ENCODE results near the gene KATNAL1.

The KATNAL1 gene

DNA sequence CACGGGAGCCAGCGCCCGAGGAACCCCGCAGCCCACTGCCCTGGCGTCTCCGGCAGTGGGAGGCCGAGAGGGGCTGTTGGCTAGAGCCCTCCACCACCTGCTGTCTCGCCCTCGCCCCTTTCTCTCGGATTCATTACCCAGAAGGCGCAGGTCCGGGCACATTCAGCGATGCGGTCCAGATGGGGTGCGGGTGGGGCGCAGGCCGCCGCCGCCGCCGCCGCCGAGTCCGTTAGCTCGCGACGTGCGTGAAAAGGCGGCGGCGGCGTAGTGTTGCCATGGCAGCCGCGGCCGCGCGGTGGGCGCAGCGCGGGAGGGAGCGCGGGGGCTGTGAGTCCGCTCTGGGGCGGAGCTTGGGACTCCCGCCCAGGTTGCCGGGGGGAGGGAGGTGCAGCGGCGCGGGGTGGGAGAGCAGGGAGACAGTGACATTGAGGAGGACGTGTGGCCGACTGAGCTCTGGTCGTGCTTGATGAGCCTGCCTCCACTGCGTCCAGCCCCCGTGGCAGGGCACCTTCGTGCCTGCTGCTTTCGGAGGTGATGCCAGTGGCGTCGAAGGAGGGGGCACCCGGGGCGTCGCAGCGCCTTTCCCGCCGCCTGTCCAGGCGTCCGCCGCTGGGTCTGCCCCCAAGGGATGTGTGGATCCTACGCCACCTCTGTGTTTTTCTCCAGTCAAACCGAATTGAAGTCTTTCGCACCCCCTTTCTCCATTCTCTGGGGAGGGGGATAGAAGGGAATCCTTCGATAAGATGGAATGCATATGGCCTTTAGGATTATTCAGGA is at the start of gene KATNAL1:
TSS of gene KATNAL1 (minus strand) at position 358 of the 777 bp plus-strand sequence. CDS start 23,774 bp downstream, outside the sequence.
- peak; percentile 69 for DNase-seq (ENCODE audit: low read depth)

DNA sequence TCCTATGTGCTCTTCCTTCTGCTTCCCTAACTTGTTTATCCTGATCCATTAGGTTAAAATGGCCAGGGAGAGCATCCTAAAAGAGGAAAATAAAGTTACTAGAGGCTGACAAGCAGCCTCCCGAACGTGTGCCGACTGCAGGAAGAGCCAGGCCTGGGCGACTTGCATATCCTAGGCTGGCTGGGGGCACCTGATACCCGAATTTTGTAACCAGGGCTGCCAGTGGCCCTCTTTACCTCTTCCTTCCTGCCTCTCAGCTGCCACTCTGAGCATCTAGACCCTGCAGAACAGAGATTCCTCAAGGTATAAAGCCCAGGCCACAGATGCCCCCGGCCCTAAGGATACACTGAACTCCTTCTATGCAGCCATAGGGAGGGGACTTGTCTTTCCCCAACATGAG is 48.5 kb upstream of the KATNAL1 start:
- no peak for DNase-seq (ENCODE audit: low read depth)

DNA sequence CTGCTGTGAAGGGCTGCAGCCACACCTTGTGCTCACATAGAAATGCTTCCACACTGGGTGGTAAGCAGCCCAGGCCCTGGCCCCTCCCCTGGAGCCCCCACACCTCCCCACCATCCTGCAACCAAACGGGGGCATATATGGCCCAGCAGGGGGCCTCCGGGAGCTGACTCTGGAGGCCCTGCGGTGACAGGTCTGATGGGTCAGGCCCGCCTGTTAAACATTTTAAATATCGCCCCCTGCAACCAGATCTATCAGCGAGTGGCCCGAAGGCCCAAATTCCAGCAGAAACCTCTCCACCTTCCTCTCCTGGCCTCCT is 48.0 kb upstream of the KATNAL1 start:
- no peak for DNase-seq (ENCODE audit: low read depth)

DNA sequence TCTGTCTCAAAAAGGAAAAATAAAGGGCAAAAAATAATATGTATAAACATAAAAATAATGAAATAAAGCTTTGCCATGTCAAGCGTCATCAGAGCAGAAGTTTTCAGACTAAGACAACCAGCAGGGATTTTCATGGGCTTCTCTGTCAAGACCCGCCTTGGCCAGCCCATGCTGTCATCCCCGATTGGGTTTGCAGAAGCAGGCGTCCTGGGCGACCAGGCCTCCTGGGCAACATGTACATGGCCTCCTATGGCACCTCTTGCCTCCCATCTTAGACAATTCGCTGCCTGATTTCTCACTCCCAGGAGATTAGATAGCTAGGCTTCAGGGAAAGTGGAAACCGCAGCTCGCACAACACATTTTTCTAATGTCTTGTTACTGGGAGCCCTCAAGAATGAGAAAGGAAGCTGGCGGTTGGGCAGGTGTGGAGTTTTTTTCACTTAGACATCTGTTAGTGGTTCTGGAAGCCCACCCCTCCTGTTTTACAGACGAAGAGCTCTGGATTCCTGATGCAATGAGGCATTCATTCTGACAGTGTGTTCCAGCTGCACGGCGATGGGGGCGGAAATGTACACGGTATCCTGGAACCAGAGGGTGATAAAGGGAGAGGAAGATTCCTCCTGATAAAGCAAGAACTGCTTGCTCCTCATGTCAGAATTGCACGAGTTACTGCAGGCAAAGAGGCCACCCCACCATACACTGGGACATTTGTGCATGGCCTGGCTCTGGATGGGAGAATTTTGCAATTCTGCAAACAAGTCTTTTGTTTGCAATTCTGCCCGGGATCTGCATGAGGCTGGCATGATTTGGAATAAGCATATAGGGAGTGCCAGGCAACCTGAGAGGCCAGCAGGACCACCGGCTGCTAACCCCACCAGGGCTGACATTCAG is 47.4 kb upstream of the KATNAL1 start:
- no peak for DNase-seq (ENCODE audit: low read depth)

DNA sequence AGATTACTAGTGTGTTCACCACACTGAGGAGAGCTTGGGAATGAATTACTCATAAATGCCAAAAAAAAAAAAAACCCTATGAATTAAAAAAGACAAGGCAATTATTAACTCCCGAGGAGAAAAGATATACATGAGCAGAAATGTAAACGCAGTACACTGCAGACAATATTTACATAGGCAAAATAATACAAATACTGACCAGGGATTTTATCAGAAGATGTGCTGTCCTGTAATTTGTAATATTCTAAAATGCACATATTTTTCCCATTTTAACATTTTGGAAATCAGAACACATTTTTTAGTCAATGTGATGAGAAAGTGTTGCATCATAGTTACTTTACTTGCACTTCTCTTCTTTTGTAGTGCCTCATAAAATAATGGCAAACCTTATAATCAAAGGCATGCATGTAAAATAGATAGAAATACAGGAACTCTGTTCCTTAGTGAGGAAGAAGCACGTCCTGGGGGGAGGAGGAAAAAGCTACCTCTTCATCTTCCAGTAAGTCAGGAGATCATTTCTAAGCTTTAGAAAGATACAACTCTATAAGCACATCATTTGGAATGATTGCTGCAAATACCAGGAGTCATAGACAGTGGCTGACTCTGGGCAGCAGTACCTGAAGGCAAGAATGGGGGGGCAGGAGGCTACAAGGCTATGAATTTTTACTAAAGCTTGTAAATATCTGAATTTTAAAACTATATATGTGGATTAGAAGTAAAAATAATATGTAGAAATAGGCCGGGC is 46.3 kb upstream of the KATNAL1 start:
- DNase-seq (ENCODE audit: low read depth) = no peak

DNA sequence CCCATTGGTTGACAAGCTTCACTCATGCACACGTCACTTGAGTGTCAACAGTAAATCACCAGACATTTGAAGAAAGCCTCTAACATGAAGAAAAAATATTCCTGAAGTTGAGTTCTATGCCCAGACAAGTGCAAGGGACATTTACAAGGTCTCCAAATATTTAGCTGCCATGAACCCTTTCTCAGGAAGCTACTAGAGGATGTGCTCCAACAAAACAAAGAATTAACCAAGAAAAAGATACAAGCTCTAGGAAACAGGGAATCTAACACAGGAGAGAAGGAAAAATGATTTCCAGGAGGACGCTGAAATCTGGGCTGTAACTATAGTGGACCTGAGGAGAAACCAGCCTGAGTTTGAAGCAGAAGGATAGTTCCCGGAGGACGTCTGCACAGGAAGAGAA is 45.7 kb upstream of the KATNAL1 start:
- DNase-seq (ENCODE audit: low read depth) = no peak

DNA sequence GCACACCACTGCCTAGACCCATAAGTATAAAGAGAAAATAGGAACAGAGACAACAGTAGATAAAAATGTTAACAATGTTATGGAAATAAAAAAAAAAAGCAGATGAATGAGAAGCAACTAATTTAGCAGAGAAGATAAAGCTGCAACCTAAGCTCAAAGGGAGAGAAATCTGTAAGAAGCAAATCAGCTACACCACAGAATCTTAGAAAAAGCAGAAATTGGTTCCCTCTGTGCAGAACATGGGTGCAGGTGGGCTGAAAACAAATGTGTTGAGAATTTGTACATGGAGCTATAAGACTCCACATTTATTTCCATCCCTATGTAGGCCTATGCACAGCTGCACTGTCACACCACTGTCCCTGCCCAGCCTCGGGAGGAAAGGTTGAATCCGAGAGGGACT is 44.8 kb upstream of the KATNAL1 start:
- DNase-seq (ENCODE audit: low read depth) = no peak

DNA sequence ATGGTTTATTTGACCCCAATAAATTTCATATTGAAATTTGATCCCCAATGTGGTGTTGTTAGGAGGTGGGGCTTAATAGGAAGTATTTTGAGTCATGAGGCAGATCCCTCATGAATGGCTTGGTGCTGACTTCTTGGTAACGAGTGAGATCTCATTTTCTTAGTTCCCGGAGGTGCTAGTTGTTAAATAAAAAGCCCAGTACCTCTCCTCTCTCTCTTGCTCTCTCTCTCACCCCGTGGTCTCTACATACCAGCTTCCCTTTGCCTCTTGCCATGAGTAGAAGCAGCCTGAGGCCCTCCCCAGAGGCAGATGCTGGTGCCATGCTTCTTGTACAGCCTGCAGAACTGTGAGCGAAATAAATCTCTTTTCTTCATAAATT is 39.4 kb upstream of the KATNAL1 start:
- DNase-seq (ENCODE audit: low read depth) = no peak

DNA sequence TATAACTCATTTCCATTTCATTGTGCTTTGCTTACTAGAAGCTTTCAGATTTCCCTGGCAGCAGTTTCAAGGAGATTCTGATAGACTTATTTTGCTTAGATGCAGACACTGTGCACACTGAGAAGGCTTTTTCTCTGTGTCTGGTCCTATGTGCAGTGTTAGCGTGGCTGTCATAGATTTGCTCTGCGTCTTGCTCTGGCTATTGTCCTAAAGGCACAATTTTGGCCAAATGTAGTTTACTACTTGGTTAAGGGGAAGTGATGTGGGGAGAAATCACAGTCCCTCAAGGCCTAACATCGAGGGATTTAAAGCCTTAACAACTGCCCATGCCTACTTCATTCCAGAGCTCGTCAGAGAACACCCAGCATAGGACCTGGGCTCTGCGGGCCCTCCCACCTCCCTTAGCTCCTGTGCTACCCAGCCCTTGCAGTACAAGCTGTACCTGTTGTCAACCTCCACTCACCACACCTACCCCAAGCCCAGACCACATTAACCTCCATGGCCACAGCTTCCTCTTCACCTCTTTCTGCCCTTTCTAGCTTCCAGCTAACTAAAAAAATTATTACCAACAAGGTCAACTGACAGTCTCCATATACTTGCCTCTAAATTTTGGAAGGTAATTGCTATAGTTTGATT is 38.9 kb upstream of the KATNAL1 start:
- DNase-seq (ENCODE audit: low read depth) = peak; percentile 31

DNA sequence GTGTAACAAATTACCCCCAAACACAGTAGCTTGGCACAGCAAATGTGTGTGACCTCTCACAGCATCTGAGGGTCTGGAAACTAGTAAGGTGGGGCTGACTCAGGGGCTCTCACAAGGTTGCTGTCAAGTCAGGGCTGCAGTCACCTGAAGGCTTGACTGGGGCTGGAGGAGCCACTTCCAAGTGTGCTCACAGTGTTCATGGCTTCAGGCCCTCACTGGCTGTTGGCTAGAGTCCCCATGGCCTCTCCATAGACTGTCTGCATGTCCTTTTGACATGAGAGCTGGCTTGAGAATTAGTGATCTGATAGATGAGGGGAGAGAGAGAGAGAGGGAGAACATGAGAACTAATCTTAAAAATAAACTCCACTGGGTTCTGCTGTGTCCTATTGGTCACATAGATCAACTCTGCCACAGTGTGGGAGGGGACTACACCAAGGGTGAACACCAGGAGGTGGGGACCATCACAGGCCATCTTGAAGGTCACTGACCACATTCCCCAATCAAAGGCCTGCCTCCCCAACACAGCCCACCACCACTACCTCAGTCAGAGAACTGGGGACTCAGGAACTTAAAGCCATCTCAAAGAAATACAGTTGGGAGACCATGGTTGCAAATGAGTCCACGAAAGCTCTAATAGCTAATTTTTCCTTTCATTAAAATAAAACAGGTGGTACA is 38.2 kb upstream of the KATNAL1 start:
- DNase-seq (ENCODE audit: low read depth) = no peak

DNA sequence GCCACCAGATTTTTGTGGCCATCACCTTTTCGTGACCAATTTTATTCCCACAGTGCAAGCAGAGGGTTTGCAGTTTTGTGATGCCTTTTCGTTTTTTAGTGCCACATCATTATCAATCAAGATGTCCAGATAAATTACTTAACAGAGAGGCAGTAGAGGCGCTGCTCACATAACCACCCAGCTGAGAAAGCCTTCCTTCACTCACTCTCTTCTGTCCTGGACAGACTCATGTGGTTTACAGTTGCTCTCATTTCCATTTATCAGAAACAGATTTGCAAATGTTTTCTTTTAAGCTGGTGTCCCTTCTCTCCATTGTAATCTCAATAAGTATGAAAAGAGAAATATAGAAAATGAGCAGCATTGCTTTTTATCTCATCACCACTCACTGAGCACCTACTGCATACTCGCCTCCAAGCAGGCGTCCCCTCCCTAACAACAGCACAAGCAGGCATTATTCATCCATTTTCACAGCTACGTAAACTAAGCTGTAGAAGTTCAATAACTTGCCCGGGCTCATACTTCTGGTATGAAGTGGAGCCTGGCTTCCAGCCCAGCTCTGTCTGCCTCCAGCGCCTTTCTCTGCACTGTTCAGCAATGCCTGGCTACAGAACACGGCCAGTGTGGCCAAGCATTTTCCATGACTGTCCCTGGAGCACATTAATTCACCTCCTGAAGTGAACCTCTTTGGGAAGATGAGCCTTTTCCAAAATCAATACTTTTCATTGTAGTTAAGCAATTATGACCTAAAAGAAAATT is 34.6 kb upstream of the KATNAL1 start:
- DNase-seq (ENCODE audit: low read depth) = no peak

DNA sequence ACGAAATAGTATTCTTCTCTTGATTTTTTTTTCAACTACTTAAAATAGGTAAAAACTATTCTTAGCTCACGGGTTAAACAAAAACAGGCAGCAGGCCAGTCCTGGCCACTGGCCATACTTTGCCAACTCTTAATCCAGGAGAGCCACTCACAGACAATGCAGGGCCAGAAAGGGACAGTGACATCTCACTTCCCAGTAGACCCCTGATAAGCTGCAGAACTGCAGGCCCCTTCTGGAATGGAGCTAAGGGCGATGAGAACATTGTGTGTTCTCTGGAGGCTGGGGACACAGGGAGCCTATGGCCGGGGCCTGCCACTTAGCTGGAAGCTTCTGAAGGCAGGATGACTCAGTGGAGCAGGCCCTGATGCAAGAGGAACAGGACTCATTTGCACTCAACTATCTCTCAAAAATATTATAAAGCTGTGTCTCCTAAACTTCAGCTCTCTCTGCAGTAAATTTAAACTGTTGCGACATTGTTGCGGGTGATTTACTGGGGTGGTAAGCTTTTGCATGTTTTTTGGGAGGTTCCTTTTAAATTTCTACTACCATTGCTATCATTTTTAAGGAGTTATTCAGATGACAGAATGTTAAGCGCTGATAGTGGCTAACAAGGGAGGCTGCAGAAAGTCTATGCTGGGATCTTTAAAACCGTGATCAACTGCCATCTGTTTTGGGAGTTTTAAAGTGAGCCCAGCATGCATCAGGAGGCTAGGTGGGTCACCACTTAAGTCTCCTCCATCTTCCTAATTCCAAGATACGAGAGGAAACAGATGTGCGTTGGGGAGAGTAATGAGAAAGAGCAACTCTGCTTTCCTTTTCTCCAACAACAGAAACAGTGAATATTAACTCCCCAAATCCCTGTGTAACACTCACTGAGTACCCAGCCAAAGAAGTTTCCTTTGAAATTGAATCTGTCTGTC is 33.2 kb upstream of the KATNAL1 start:
- DNase-seq (ENCODE audit: low read depth) = no peak

DNA sequence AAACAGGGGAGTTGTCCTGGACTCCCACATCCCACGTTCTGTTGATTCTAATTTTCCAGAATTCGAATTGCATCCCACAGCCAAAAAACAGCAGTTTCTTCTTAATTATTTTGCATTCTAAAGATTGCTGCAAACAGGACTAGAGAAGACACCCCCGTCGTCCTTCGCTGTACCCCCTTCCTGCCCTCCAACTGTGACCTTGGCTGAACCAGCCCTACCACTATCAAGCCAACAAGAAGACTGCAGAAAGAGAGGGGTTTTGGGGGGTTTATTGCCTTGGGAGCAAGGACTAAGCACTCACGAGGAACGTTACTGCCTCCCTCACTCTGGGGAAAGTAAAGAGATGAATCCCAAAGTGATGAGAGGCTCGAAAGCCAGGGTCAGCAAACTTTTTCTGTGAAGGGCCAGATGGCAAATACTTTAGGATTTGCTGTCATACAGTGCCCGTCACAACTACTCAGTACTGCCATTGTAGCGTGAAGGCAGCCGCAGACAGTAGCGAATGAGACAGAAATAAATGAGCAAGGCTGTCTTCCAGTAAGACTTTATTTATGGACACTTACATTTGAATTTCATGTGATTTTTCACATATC is 32.5 kb upstream of the KATNAL1 start:
- no peak for DNase-seq (ENCODE audit: low read depth)

DNA sequence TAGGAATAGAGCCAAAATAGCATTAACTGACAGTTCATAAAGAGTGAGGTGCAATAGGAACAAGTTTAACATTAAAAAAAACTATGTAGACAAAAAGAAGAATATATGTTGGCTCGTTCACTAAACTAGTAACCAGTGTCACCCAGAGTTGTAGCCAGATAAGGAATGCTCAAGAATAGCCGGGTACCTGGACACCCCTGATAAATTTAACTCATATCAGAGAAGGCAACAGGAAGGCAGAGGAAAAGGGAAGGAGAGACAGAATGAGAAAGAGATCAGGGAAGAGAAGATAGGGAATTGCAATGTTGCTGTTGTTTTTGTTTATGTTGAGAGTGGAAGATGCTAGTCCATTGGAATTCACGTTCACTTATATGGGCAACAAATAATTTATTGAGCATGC is 31.6 kb upstream of the KATNAL1 start:
- DNase-seq (ENCODE audit: low read depth) = no peak

DNA sequence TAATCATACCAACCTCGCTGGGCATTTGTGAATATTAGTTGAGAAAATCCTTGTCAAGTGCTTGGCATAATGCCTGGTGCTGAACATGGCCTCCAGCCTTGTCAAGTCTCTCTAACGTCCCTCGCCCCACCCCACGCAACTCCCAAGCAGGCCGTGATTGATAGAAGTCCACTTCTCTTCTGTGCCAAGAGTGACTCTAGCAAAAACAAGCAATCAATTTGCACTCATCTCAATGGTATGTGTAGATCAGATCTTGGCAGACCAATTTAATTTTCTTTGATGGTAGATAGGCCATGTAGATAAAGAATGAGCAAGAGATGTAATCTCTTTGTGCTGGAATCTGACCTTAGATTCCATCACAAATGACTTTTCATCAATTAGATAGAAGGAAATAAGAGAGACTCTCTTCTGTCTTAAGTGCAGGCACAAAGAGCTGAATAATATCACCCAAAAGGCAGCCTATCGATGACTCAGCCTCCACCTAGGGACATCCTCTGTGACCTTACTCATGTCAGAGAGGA is 31.0 kb upstream of the KATNAL1 start:
- DNase-seq (ENCODE audit: low read depth) = no peak

DNA sequence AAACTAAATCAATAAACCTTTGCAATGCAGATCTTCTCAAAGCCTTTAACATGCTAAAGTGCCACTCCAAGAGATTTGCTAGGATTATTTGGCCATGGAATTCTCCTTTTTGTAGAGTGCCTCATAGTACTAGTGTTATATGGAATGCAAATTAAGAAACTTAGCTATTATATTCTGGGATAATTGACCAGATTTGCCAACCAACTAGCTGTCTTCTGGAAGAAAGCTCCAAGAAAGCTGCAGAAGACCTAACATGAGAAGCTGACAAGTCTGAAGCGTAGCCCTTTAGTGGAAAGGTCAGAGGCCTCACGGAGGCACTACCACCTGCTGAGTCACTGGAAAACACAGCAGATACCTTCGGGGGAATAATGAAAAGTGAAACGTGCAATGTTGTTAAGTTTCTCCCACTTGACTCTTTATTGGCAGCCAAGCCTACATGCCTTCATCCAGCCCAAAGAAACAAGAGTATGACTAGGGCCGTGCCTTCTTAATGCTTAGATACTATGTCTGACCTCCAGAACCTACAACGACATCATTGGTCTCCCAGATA is 29.8 kb upstream of the KATNAL1 start:
- DNase-seq (ENCODE audit: low read depth) = no peak

DNA sequence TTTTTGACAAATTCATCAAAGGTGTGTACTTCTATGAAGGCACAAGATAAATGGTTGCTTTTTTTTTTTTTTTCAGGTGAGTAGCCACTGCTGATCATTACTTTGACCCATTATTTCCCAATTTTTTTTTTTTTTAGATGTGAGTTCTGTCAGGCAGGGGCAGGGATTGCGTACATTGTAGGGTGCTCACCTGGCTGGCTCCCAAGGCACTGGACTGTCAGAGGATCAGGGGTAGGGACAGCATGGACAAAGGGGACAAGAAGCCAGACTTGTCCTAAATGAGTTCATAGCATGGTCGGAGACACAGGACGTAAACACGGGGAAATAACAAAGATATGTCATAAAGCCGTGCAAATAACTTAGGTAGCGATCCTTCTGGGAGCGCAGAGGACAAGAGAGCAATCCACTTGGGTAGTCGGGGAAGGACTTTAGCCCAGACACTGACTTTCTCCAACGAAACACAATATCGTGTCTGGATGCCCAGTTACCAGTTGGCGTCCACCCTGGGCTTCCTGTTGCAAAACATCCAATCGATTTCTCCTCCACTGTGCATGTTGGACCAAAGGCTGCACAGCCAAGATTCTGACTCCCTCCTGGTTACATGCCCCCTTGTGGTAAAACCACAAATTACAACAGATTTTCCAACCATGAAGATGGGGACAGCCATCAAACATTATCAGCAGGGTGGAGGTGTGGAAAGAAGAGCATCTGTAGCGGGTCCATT is 27.5 kb upstream of the KATNAL1 start:
- no peak for DNase-seq (ENCODE audit: low read depth)

DNA sequence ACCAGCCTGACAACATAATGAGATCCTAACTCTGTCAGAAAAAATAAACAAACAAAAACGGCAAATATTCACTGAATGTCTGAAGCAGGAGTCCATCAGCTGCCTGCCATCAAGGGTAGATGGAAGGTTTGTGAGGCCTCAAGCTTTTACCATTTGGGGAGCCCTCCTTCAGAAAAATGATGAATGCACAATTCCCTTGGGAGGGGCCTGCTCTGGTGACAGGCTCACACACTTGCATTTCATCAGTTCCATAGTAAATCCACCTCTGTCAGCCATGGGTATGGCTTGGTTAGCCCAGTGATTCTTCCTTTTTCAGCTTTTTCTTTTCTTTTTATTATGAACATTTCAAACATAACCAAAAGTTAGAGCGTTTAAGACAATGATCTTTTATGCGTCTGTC is 26.3 kb upstream of the KATNAL1 start:
- DNase-seq (ENCODE audit: low read depth) = no peak

All from activated T-helper 9 cell treated with anti-CD3 and anti-CD28 coated beads, Interleukin-2, amount 50 U/mL, for 16 hours (primary cell).